ENCODE data around the gene ATE1. TPM values are rescaled to one million over a fixed set of nuclear protein-coding genes. Genes with fewer than 3 reads are reported as not detected.

Gene ATE1
- polyA plus RNA-seq, 2 donors: 3.7 to 6.8 TPM

GRCh38 chr10:121791761-121792160 lies 136.1 kb downstream of the ATE1 start:
- H3K4me1 ChIP-seq (ENCODE audit: control insufficient read depth in 2 of 2, insufficient read depth in 2 of 2, low read length in 1 of 2): no peaks in the 10 kb centered on the region
- WGBS, 2 donors: 96 to 97% methylated on average over 5 of the region's 5 CpGs
- no peak overlapping the region for H3K4me3 ChIP-seq (ENCODE audit: low read depth in 1 of 2, low read length in 2 of 2)
- no peak overlapping the region for H3K27ac ChIP-seq (ENCODE audit: low read depth in 2 of 2, low read length in 1 of 2)
- no peaks in the 10 kb centered on the region for H3K9me3 ChIP-seq (ENCODE audit: control insufficient read depth in 2 of 2, insufficient read depth in 1 of 2, low read depth in 1 of 2, low read length in 1 of 2)
- no peaks in the 10 kb centered on the region for H3K27me3 ChIP-seq (ENCODE audit: control insufficient read depth in 1 of 2, insufficient read depth in 2 of 2, low read length in 2 of 2)
- H3K36me3 ChIP-seq (ENCODE audit: control insufficient read depth in 2 of 2, insufficient read depth in 2 of 2, low read length in 1 of 2): peaks cover 0 to 2% of the 10 kb centered on the region in 2 donors

- Histone ChIP-seq H3K27me3 (ENCODE audit: control insufficient read depth in 1 of 2, insufficient read depth in 2 of 2, low read length in 2 of 2) (no peaks in the 10 kb centered on the region), H3K27ac (ENCODE audit: low read depth in 2 of 2, low read length in 1 of 2) (no peak overlapping the region), H3K4me1 (ENCODE audit: control insufficient read depth in 2 of 2, insufficient read depth in 2 of 2, low read length in 1 of 2) (no peaks in the 10 kb centered on the region), H3K9me3 (ENCODE audit: control insufficient read depth in 2 of 2, insufficient read depth in 1 of 2, low read depth in 1 of 2, low read length in 1 of 2) (no peaks in the 10 kb centered on the region), H3K36me3 (ENCODE audit: control insufficient read depth in 2 of 2, insufficient read depth in 2 of 2, low read length in 1 of 2) (peaks cover 0 to 2% of the 10 kb centered on the region in 2 donors), H3K4me3 (ENCODE audit: low read depth in 1 of 2, low read length in 2 of 2) (no peak overlapping the region)
- 82 to 85% methylated on average over 3 of the region's 3 CpGs for whole genome bisulfite sequencing, 2 donors
Measured at GRCh38 chr10:121788717-121789116, 139.1 kb downstream of the ATE1 start.

- no peak overlapping the region for H3K27ac ChIP-seq (ENCODE audit: low read depth in 2 of 2, low read length in 1 of 2)
- no peaks in the 10 kb centered on the region for H3K4me1 ChIP-seq (ENCODE audit: control insufficient read depth in 2 of 2, insufficient read depth in 2 of 2, low read length in 1 of 2)
- no peak overlapping the region for H3K4me3 ChIP-seq (ENCODE audit: low read depth in 1 of 2, low read length in 2 of 2)
- no peaks in the 10 kb centered on the region for H3K27me3 ChIP-seq (ENCODE audit: control insufficient read depth in 1 of 2, insufficient read depth in 2 of 2, low read length in 2 of 2)
- H3K36me3 ChIP-seq (ENCODE audit: control insufficient read depth in 2 of 2, insufficient read depth in 2 of 2, low read length in 1 of 2): peaks cover 0 to 2% of the 10 kb centered on the region in 2 donors
- H3K9me3 ChIP-seq (ENCODE audit: control insufficient read depth in 2 of 2, insufficient read depth in 1 of 2, low read depth in 1 of 2, low read length in 1 of 2): no peaks in the 10 kb centered on the region
- 59 to 68% methylated on average over 3 of the region's 3 CpGs for WGBS, 2 donors
Measured at GRCh38 chr10:121788115-121788514, 139.7 kb downstream of the ATE1 start.

- 70 to 74% methylated on average over 2 of the region's 2 CpGs for WGBS, 2 donors
- H3K4me1 ChIP-seq (ENCODE audit: control insufficient read depth in 2 of 2, insufficient read depth in 2 of 2, low read length in 1 of 2): no peaks in the 10 kb centered on the region
- H3K27ac ChIP-seq (ENCODE audit: low read depth in 2 of 2, low read length in 1 of 2): no peak overlapping the region
- no peak overlapping the region for H3K4me3 ChIP-seq (ENCODE audit: low read depth in 1 of 2, low read length in 2 of 2)
- H3K36me3 ChIP-seq (ENCODE audit: control insufficient read depth in 2 of 2, insufficient read depth in 2 of 2, low read length in 1 of 2): peaks cover 0 to 2% of the 10 kb centered on the region in 2 donors
- no peaks in the 10 kb centered on the region for H3K27me3 ChIP-seq (ENCODE audit: control insufficient read depth in 1 of 2, insufficient read depth in 2 of 2, low read length in 2 of 2)
- H3K9me3 ChIP-seq (ENCODE audit: control insufficient read depth in 2 of 2, insufficient read depth in 1 of 2, low read depth in 1 of 2, low read length in 1 of 2): no peaks in the 10 kb centered on the region
Measured at GRCh38 chr10:121787169-121787568, 140.7 kb downstream of the ATE1 start.

- Histone ChIP-seq H3K27ac (ENCODE audit: low read depth in 2 of 2, low read length in 1 of 2) (no peak overlapping the region), H3K27me3 (ENCODE audit: control insufficient read depth in 1 of 2, insufficient read depth in 2 of 2, low read length in 2 of 2) (no peaks in the 10 kb centered on the region), H3K9me3 (ENCODE audit: control insufficient read depth in 2 of 2, insufficient read depth in 1 of 2, low read depth in 1 of 2, low read length in 1 of 2) (no peaks in the 10 kb centered on the region), H3K4me3 (ENCODE audit: low read depth in 1 of 2, low read length in 2 of 2) (no peak overlapping the region), H3K4me1 (ENCODE audit: control insufficient read depth in 2 of 2, insufficient read depth in 2 of 2, low read length in 1 of 2) (no peaks in the 10 kb centered on the region), H3K36me3 (ENCODE audit: control insufficient read depth in 2 of 2, insufficient read depth in 2 of 2, low read length in 1 of 2) (peaks cover 2 to 3% of the 10 kb centered on the region in 2 donors)
- 70 to 72% methylated on average over 6 of the region's 6 CpGs for WGBS, 2 donors
Measured at GRCh38 chr10:121783782-121784372, 144.0 kb downstream of the ATE1 start.

- 62 to 76% methylated on average over 4 of the region's 4 CpGs for WGBS, 2 donors
- no peak overlapping the region for H3K27ac ChIP-seq (ENCODE audit: low read depth in 2 of 2, low read length in 1 of 2)
Measured at GRCh38 chr10:121781101-121781500, 146.7 kb downstream of the ATE1 start.

GRCh38 chr10:121774813-121775212 lies 153.0 kb downstream of the ATE1 start:
- H3K4me3 ChIP-seq (ENCODE audit: low read depth in 1 of 2, low read length in 2 of 2): no peak overlapping the region
- H3K27me3 ChIP-seq (ENCODE audit: control insufficient read depth in 1 of 2, insufficient read depth in 2 of 2, low read length in 2 of 2): no peaks in the 10 kb centered on the region
- no peak overlapping the region for H3K27ac ChIP-seq (ENCODE audit: low read depth in 2 of 2, low read length in 1 of 2)
- H3K9me3 ChIP-seq (ENCODE audit: control insufficient read depth in 2 of 2, insufficient read depth in 1 of 2, low read depth in 1 of 2, low read length in 1 of 2): no peaks in the 10 kb centered on the region
- H3K4me1 ChIP-seq (ENCODE audit: control insufficient read depth in 2 of 2, insufficient read depth in 2 of 2, low read length in 1 of 2): no peaks in the 10 kb centered on the region
- WGBS, 2 donors: 32 to 33% methylated on average over 2 of the region's 2 CpGs
- no peaks in the 10 kb centered on the region for H3K36me3 ChIP-seq (ENCODE audit: control insufficient read depth in 2 of 2, insufficient read depth in 2 of 2, low read length in 1 of 2)

More at GRCh38 chr10:121781101-121781500, 146.7 kb downstream of the ATE1 start:
- H3K4me1 ChIP-seq (ENCODE audit: control insufficient read depth in 2 of 2, insufficient read depth in 2 of 2, low read length in 1 of 2): no peaks in the 10 kb centered on the region
- H3K4me3 ChIP-seq (ENCODE audit: low read depth in 1 of 2, low read length in 2 of 2): no peak overlapping the region
- no peaks in the 10 kb centered on the region for H3K27me3 ChIP-seq (ENCODE audit: control insufficient read depth in 1 of 2, insufficient read depth in 2 of 2, low read length in 2 of 2)
- no peaks in the 10 kb centered on the region for H3K9me3 ChIP-seq (ENCODE audit: control insufficient read depth in 2 of 2, insufficient read depth in 1 of 2, low read depth in 1 of 2, low read length in 1 of 2)
- peaks cover 0 to 3% of the 10 kb centered on the region in 2 donors for H3K36me3 ChIP-seq (ENCODE audit: control insufficient read depth in 2 of 2, insufficient read depth in 2 of 2, low read length in 1 of 2)

GRCh38 chr10:121774404-121774803 lies 153.4 kb downstream of the ATE1 start:
- H3K9me3 ChIP-seq (ENCODE audit: control insufficient read depth in 2 of 2, insufficient read depth in 1 of 2, low read depth in 1 of 2, low read length in 1 of 2): no peaks in the 10 kb centered on the region
- 52 to 61% methylated on average over 3 of the region's 3 CpGs for WGBS, 2 donors
- H3K27me3 ChIP-seq (ENCODE audit: control insufficient read depth in 1 of 2, insufficient read depth in 2 of 2, low read length in 2 of 2): no peaks in the 10 kb centered on the region
- no peak overlapping the region for H3K27ac ChIP-seq (ENCODE audit: low read depth in 2 of 2, low read length in 1 of 2)
- no peaks in the 10 kb centered on the region for H3K36me3 ChIP-seq (ENCODE audit: control insufficient read depth in 2 of 2, insufficient read depth in 2 of 2, low read length in 1 of 2)
- no peaks in the 10 kb centered on the region for H3K4me1 ChIP-seq (ENCODE audit: control insufficient read depth in 2 of 2, insufficient read depth in 2 of 2, low read length in 1 of 2)
- no peak overlapping the region for H3K4me3 ChIP-seq (ENCODE audit: low read depth in 1 of 2, low read length in 2 of 2)

GRCh38 chr10:121772884-121773283 lies 154.9 kb downstream of the ATE1 start:
- no peaks in the 10 kb centered on the region for H3K9me3 ChIP-seq (ENCODE audit: control insufficient read depth in 2 of 2, insufficient read depth in 1 of 2, low read depth in 1 of 2, low read length in 1 of 2)
- no peaks in the 10 kb centered on the region for H3K27me3 ChIP-seq (ENCODE audit: control insufficient read depth in 1 of 2, insufficient read depth in 2 of 2, low read length in 2 of 2)
- no peak overlapping the region for H3K27ac ChIP-seq (ENCODE audit: low read depth in 2 of 2, low read length in 1 of 2)
- WGBS, 2 donors: 61 to 64% methylated on average over 2 of the region's 2 CpGs
- H3K4me1 ChIP-seq (ENCODE audit: control insufficient read depth in 2 of 2, insufficient read depth in 2 of 2, low read length in 1 of 2): no peaks in the 10 kb centered on the region
- H3K36me3 ChIP-seq (ENCODE audit: control insufficient read depth in 2 of 2, insufficient read depth in 2 of 2, low read length in 1 of 2): no peaks in the 10 kb centered on the region
- no peak overlapping the region for H3K4me3 ChIP-seq (ENCODE audit: low read depth in 1 of 2, low read length in 2 of 2)

GRCh38 chr10:121772406-121772805 lies 155.4 kb downstream of the ATE1 start:
- H3K4me1 ChIP-seq (ENCODE audit: control insufficient read depth in 2 of 2, insufficient read depth in 2 of 2, low read length in 1 of 2): no peaks in the 10 kb centered on the region
- H3K9me3 ChIP-seq (ENCODE audit: control insufficient read depth in 2 of 2, insufficient read depth in 1 of 2, low read depth in 1 of 2, low read length in 1 of 2): no peaks in the 10 kb centered on the region
- 80 to 86% methylated on average over 6 of the region's 6 CpGs for WGBS, 2 donors
- peak overlapping the region in 1 of 2 donors; percentile 13 for H3K27ac ChIP-seq (ENCODE audit: low read depth in 2 of 2, low read length in 1 of 2)
- H3K27me3 ChIP-seq (ENCODE audit: control insufficient read depth in 1 of 2, insufficient read depth in 2 of 2, low read length in 2 of 2): no peaks in the 10 kb centered on the region
- H3K36me3 ChIP-seq (ENCODE audit: control insufficient read depth in 2 of 2, insufficient read depth in 2 of 2, low read length in 1 of 2): no peaks in the 10 kb centered on the region
- H3K4me3 ChIP-seq (ENCODE audit: low read depth in 1 of 2, low read length in 2 of 2): no peak overlapping the region
